ENCODE measurements around the gene PARP1.

DNA sequence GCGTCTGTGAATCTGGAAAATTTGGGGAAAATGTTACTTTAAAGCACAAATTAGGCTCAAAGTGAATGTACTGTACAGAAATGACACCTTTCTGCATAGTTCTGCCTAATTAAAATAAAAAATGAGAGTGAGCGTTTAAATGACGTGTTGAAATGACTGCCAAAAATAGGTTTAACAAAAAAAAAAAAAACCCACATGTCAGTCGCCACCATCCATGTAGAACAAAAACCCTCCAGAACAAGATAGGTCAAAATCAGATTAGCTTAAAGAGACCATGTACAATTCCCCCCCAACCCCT, 745 bp downstream of the PARP1 start:
- TF ChIP-seq POLR2AphosphoS5 (IDR thresholded peaks at IDR 0.05; ENCODE audit: low read depth, low read length) (no peak), POLR2A (IDR thresholded peaks at IDR 0.05; ENCODE audit: low read depth, low read length) (no peak), SPI1 (IDR thresholded peaks at IDR 0.05; ENCODE audit: low read depth, low read length) (no peak)

Data from GM12891 (cell line).